HFF-Myc (cell line): ENCODE measurements around the gene TMEM217.
"Not testable (repeated sequence)": the region's sequence is repeated elsewhere in the genome, so short reads cannot be mapped to it uniquely, and the experiment has no call there.

Experiments used
- DNase-seq: peaks from one replicate; pipeline ENCODE4 v3.0.0-alpha.2; 2011; ENCODE audit warnings: low read depth; ENCODE audit errors: extremely low read depth
- H3K4me3 ChIP-seq: replicated peaks from 2 replicates; pipeline ENCODE4 v1.5.1; 2011; ENCODE audit warnings: low read depth, mild to moderate bottlenecking, control low read depth, low read length
- CTCF ChIP-seq: IDR thresholded peaks from 2 replicates; pipeline ENCODE4 v1.5.1; 2012; ENCODE audit warnings: mild to moderate bottlenecking, low read depth, low read length, control low read depth; ENCODE audit errors: missing control alignments

TMEM217 gene

GRCh38 chr6:37182736-37183590 lies 75.0 kb downstream of the TMEM217 start:
- TF ChIP-seq CTCF: no peak
- no peak for DNase-seq
- H3K4me3 ChIP-seq: no peak overlapping the region

DNA sequence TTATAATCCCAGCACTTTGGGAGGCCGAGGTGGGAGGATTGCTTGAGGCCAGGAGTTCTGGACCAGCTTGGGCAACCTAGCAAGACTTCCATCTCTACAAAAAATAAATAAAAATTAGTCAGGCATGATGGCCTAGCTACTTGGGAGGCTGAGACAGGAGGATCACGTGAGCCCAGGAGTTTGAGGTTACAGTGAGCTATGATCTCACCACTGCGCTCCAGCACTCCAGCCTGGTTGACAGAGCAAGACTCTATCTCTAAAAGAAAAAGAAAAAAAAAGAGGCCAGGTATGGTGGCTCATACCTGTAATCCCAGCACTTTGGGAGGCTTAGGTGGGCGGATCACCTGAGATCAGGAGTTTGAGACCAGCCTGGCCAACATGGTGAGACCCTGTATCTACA lies 77.3 kb downstream of the TMEM217 start:
- not testable (repeated sequence) for H3K4me3 ChIP-seq, DNase-seq

DNA sequence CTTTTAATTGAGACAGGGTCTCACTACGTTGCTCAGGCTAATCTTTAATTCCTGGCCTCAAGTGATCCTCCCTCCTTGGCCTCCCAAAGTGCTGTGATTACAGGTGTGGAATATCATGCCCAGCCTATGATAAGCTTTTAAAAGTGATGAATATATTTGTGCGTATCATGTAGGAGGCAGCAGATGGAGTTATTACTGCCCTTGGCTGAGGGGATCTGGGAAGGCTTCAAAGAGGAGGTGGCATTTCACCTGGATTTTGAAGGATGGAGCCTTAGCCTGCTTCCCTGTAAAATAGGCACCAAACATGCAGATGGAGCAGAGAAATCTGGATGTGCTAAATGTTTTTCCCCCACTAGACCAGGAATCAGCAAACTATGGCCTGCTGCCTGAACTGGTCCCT lies 77.9 kb downstream of the TMEM217 start:
- no peak overlapping the region for H3K4me3 ChIP-seq
- DNase-seq: no peak
- no peak for TF ChIP-seq CTCF

- DNase-seq: no peak
Observed at GRCh38 chr6:37177935-37178517, 79.9 kb downstream of the TMEM217 start.

DNA sequence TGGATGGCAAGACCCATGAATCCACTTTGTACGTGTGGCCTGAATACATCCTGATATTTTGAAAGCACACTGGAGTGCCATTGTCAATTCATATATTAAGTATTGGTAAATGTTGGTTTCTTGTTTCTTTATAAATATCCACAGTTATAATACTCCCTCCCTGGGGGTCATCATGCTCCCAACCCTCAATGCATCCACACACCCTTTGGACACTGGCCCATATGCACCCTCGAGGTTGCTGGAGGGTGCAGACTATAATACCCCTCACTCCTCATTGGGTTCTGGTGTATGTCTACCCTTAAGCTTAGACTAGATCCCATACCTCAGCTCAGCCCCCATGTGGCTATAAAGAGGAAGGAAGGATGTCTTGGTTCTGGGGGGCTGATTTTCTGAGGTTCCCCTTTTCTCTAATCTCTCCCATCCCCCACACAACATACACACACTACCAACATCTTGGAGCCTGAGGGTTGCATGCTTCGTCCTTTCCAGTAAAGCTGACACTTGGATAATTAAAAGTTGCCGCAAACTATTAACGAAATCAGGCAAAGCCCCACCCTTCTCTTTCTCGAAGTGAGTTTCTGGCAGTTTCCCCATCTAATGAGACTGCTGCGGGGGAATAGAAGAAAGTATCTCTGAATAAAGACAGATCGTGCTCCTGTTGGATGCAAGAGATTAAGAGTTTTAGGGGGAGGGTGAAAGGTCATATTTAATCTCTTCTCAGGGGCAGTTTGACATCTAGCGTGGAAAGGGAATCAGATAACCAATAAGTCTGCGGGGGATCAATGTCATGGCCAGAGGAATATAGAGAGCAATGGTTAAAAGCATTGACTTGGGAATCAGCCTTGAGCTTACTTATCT lies 80.6 kb downstream of the TMEM217 start:
- no peak for TF ChIP-seq CTCF
- DNase-seq: no peak
- no peak overlapping the region for H3K4me3 ChIP-seq

More at GRCh38 chr6:37177935-37178517, 79.9 kb downstream of the TMEM217 start:
- no peak for TF ChIP-seq CTCF
- no peak overlapping the region for H3K4me3 ChIP-seq

DNA sequence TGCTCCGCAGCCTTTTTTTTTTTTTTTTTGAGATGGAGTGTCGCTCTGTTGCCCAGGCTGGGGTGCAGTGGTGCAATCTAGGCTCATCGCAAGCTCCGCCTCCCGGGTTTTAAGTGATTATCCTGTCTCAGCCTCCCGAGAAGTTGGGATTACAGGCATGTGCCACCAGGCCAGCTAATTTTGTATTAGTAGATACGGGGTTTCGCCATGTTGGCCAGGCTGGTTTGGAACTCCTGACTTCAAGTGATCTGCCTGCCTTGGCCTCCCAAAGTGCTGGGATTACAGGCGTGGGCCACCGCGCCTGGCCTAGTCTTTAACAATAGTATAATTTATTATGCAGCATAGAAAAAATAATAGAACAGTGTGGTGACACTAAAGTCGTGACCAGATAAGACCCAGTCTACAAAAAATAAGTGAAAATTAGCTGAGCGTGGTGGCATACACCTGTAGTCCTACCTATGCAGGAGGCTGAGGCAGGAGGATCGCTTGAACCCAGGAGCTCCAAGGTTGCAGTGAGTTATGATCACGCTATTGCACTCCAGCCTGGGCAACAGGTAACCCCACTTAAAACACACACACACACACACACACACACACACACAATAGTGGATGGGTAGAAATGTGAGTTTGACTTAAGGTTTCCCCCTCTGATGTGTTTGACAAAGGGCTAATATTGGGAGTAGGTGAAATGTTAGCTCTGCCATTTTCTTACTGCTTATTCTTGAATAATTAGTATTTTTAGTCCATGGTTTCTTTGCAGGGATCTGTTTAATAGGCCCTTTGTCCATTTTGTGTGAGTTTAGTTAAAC lies 81.5 kb downstream of the TMEM217 start:
- TF ChIP-seq CTCF: no peak
- DNase-seq: no peak
- H3K4me3 ChIP-seq: no peak overlapping the region
